Smooth muscle cell (in vitro differentiated cells): ENCODE data around the gene FOXE3. TPM values are rescaled to one million over a fixed set of nuclear protein-coding genes. Genes with fewer than 3 reads are reported as not detected.

Source experiments
- DNase-seq: peaks from one replicate; lab custom pipeline; 2025; ENCODE audit not compliant: unreplicated experiment; lab: John Stamatoyannopoulos, UW
- H2AFZ ChIP-seq: fragments of 200-600 bp; sonication (generic); 2 replicates; pipeline ENCODE4 v1.6.0; 2016; ENCODE audit warnings: antibody characterized with exemption, low read depth, mild to moderate bottlenecking
- H3F3A ChIP-seq: fragments of 200-600 bp; sonication (generic); 2 replicates; pipeline ENCODE4 v1.6.0; 2017; ENCODE audit warnings: antibody characterized with exemption, low read depth
- H3K27ac ChIP-seq: fragments of 200-600 bp; sonication (generic); 2 replicates; pipeline ENCODE4 v1.5.1; 2016; ENCODE audit warnings: low read depth, mild to moderate bottlenecking
- H3K27me3 ChIP-seq: fragments of 200-600 bp; sonication (generic); 2 replicates; pipeline ENCODE4 v1.6.1; 2016; ENCODE audit warnings: low read depth, mild to moderate bottlenecking
- H3K36me3 ChIP-seq: fragments of 200-600 bp; sonication (generic); 2 replicates; pipeline ENCODE4 v1.5.1; 2016; ENCODE audit warnings: low read depth
- H3K4me1 ChIP-seq: fragments of 200-600 bp; sonication (generic); 2 replicates; pipeline ENCODE4 v1.5.1; 2016; ENCODE audit warnings: low read depth
- H3K4me2 ChIP-seq: fragments of 200-600 bp; sonication (generic); 2 replicates; pipeline ENCODE4 v1.6.0; 2016; ENCODE audit warnings: mild to moderate bottlenecking
- H3K4me3 ChIP-seq: fragments of 200-600 bp; sonication (generic); 2 replicates; pipeline ENCODE4 v1.5.1; 2016; ENCODE audit warnings: mild to moderate bottlenecking
- H3K79me2 ChIP-seq: fragments of 200-600 bp; sonication (generic); 2 replicates; pipeline ENCODE4 v1.6.0; 2016; ENCODE audit warnings: low read depth, mild to moderate bottlenecking
- H3K9ac ChIP-seq: fragments of 200-600 bp; sonication (generic); 2 replicates; pipeline ENCODE4 v1.6.0; 2016; ENCODE audit warnings: low read depth
- H3K9me3 ChIP-seq: fragments of 200-600 bp; sonication (generic); replicated peaks from 2 replicates; pipeline ENCODE4 v1.5.1; 2016; ENCODE audit warnings: low read depth
- H4K20me1 ChIP-seq: fragments of 200-600 bp; sonication (generic); 2 replicates; pipeline ENCODE4 v1.6.0; 2016; ENCODE audit warnings: low read depth
- CTCF ChIP-seq: fragments of 200-600 bp; sonication (generic); IDR thresholded peaks from 2 replicates; pipeline ENCODE4 v1.5.1; 2017; ENCODE audit warnings: borderline replicate concordance, mild to moderate bottlenecking, antibody characterized with exemption; ENCODE audit not compliant: insufficient read depth, poor library complexity, severe bottlenecking
- WGBS: methylation state at CpG from one replicate; pipeline ENCODE4 v1.1.7; 2016; ENCODE audit warnings: low lambda C conversion rate; 5-methylcytosine and 5-hydroxymethylcytosine counted together
- polyA plus RNA-seq: library from polyadenylated mRNA; unstranded; fragments of >200 nt; fragmentation: Nextera tagmentation; extraction: Ambion mirVana; gene quantifications from 2 replicates; pipeline ENCODE4 v1.2.1, GENCODE V29; 2016
- total RNA-seq: library from RNA; depleted of rRNA; stranded (reverse); fragments of >200 nt; gene quantifications from 2 replicates; pipeline ENCODE4 v1.2.3, GENCODE V29; 2014

The FOXE3 gene
- total and polyA plus RNA-seq, 2 experiments from 2014 or later = not detected

GRCh38 chr1:47389731-47390130 is 26.4 kb upstream of the FOXE3 start:
- no peak overlapping the region for H3K4me2 ChIP-seq
- H3K79me2 ChIP-seq = no peaks in the 10 kb centered on the region
- H2AFZ ChIP-seq = no peak overlapping the region
- no peaks in the 10 kb centered on the region for H3K4me1 ChIP-seq
- H3K4me3 ChIP-seq = no peak overlapping the region
- no peak overlapping the region for H3K9ac ChIP-seq
- 75% methylated on average over 2 of the region's 2 CpGs for WGBS
- H3F3A ChIP-seq = no peaks in the 10 kb centered on the region
- DNase-seq = no peak
- H3K27me3 ChIP-seq = peaks cover 49% of the 10 kb centered on the region
- TF ChIP-seq CTCF = no peak
- H3K9me3 ChIP-seq = no peaks in the 10 kb centered on the region
- no peak overlapping the region for H3K27ac ChIP-seq
- H4K20me1 ChIP-seq = peaks cover under 1% of the 10 kb centered on the region
- H3K36me3 ChIP-seq = no peaks in the 10 kb centered on the region

- TF ChIP-seq CTCF = no peak
- H3K27ac ChIP-seq = no peak overlapping the region
- WGBS = 76% methylated on average over 2 of the region's 2 CpGs
Observed at GRCh38 chr1:47390843-47391242, 25.2 kb upstream of the FOXE3 start.

GRCh38 chr1:47393141-47393540 is 22.9 kb upstream of the FOXE3 start:
- H4K20me1 ChIP-seq = no peaks in the 10 kb centered on the region
- H3K4me1 ChIP-seq = no peaks in the 10 kb centered on the region
- H3K9me3 ChIP-seq = no peaks in the 10 kb centered on the region
- H2AFZ ChIP-seq = no peak overlapping the region
- no peak for TF ChIP-seq CTCF
- no peak overlapping the region for H3K4me3 ChIP-seq
- H3F3A ChIP-seq = no peaks in the 10 kb centered on the region
- H3K36me3 ChIP-seq = no peaks in the 10 kb centered on the region
- no peak overlapping the region for H3K27ac ChIP-seq
- H3K27me3 ChIP-seq = peaks cover 83% of the 10 kb centered on the region
- no peak for DNase-seq
- H3K9ac ChIP-seq = no peak overlapping the region
- WGBS = 73% methylated on average over 5 of the region's 5 CpGs
- no peaks in the 10 kb centered on the region for H3K79me2 ChIP-seq
- H3K4me2 ChIP-seq = no peak overlapping the region

More at GRCh38 chr1:47390843-47391242, 25.2 kb upstream of the FOXE3 start:
- Histone ChIP-seq H3K4me2 (no peak overlapping the region), H3K79me2 (no peaks in the 10 kb centered on the region), H3K4me3 (no peak overlapping the region), H3K9ac (no peak overlapping the region), H3K4me1 (no peaks in the 10 kb centered on the region), H2AFZ (no peak overlapping the region), H3F3A (no peaks in the 10 kb centered on the region), H3K9me3 (no peaks in the 10 kb centered on the region), H3K27me3 (peaks cover 60% of the 10 kb centered on the region), H4K20me1 (no peaks in the 10 kb centered on the region), H3K36me3 (no peaks in the 10 kb centered on the region)
- no peak for DNase-seq

GRCh38 chr1:47395433-47395832 is 20.7 kb upstream of the FOXE3 start:
- 82% methylated on average over 3 of the region's 3 CpGs for WGBS

More at GRCh38 chr1:47395433-47395832, 20.7 kb upstream of the FOXE3 start:
- no peak overlapping the region for H3K4me3 ChIP-seq
- H4K20me1 ChIP-seq = no peaks in the 10 kb centered on the region
- DNase-seq = no peak
- H3K79me2 ChIP-seq = no peaks in the 10 kb centered on the region
- no peak overlapping the region for H3K4me2 ChIP-seq
- H3K27ac ChIP-seq = no peak overlapping the region
- H2AFZ ChIP-seq = no peak overlapping the region
- no peaks in the 10 kb centered on the region for H3F3A ChIP-seq
- TF ChIP-seq CTCF = no peak
- no peak overlapping the region for H3K9ac ChIP-seq
- H3K36me3 ChIP-seq = no peaks in the 10 kb centered on the region
- H3K9me3 ChIP-seq = no peaks in the 10 kb centered on the region
- peaks cover 97% of the 10 kb centered on the region for H3K27me3 ChIP-seq
- H3K4me1 ChIP-seq = no peaks in the 10 kb centered on the region
